ENCODE results near the gene ATAD1. TPM values are rescaled to one million over a fixed set of nuclear protein-coding genes. Genes with fewer than 3 reads are reported as not detected.

ATAD1 gene
- total and polyA plus RNA-seq, 2 experiments from 2014 or later, result 47.4 to 82.5 TPM

- H3K27ac ChIP-seq, result no peak overlapping the region
- H3K36me3 ChIP-seq, result no peaks in the 10 kb centered on the region
- H3K4me3 ChIP-seq, result no peak overlapping the region
- no peaks in the 10 kb centered on the region for H3K9me3 ChIP-seq (ENCODE audit: low read depth)
- no peak for DNase-seq (ENCODE audit: low read depth in 1 of 2, low spot score in 1 of 2)
- TF ChIP-seq, protein P1, sequence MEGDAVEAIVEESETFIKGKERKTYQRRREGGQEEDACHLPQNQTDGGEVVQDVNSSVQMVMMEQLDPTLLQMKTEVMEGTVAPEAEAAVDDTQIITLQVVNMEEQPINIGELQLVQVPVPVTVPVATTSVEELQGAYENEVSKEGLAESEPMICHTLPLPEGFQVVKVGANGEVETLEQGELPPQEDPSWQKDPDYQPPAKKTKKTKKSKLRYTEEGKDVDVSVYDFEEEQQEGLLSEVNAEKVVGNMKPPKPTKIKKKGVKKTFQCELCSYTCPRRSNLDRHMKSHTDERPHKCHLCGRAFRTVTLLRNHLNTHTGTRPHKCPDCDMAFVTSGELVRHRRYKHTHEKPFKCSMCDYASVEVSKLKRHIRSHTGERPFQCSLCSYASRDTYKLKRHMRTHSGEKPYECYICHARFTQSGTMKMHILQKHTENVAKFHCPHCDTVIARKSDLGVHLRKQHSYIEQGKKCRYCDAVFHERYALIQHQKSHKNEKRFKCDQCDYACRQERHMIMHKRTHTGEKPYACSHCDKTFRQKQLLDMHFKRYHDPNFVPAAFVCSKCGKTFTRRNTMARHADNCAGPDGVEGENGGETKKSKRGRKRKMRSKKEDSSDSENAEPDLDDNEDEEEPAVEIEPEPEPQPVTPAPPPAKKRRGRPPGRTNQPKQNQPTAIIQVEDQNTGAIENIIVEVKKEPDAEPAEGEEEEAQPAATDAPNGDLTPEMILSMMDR (IDR thresholded peaks at IDR 0.05; ENCODE audit: low read depth, low read length), result no peak
- H3K27me3 ChIP-seq, result no peaks in the 10 kb centered on the region
- H3K4me1 ChIP-seq (ENCODE audit: low read depth), result no peaks in the 10 kb centered on the region
These were observed 114.3 kb downstream of the ATAD1 start for GRCh38 chr10:87703771-87704170.

- no peaks in the 10 kb centered on the region for H3K36me3 ChIP-seq
- DNase-seq (ENCODE audit: low read depth in 1 of 2, low spot score in 1 of 2), result no peak
- H3K4me3 ChIP-seq, result no peak overlapping the region
- TF ChIP-seq, protein P1 (IDR thresholded peaks at IDR 0.05; ENCODE audit: low read depth, low read length), result no peak
- no peaks in the 10 kb centered on the region for H3K9me3 ChIP-seq (ENCODE audit: low read depth)
- no peak overlapping the region for H3K27ac ChIP-seq
- no peaks in the 10 kb centered on the region for H3K27me3 ChIP-seq
- no peaks in the 10 kb centered on the region for H3K4me1 ChIP-seq (ENCODE audit: low read depth)
These were observed 115.1 kb downstream of the ATAD1 start for GRCh38 chr10:87702973-87703294.

GRCh38 chr10:87702260-87702972 lies 115.6 kb downstream of the ATAD1 start:
- H3K4me3 ChIP-seq, result no peak overlapping the region
- no peaks in the 10 kb centered on the region for H3K36me3 ChIP-seq
- no peak overlapping the region for H3K27ac ChIP-seq
- H3K4me1 ChIP-seq (ENCODE audit: low read depth), result no peaks in the 10 kb centered on the region
- no peaks in the 10 kb centered on the region for H3K27me3 ChIP-seq
- H3K9me3 ChIP-seq (ENCODE audit: low read depth), result no peaks in the 10 kb centered on the region
- DNase-seq (ENCODE audit: low read depth in 1 of 2, low spot score in 1 of 2), result no peak
- TF ChIP-seq, protein P1 (IDR thresholded peaks at IDR 0.05; ENCODE audit: low read depth, low read length), result no peak

Other genes with a start within 250 kb of the ATAD1 start
- gene PAPSS2, start 158.3 kb downstream of the ATAD1 start, total RNA-seq, result 2.4 and 5.4 TPM in 2 replicates
- 3.5 and 6.4 TPM in 2 replicates for gene PAPSS2, start 158.3 kb downstream of the ATAD1 start, polyA plus RNA-seq
- 1.5 and 1.8 TPM in 2 replicates for gene KLLN, start 45.3 kb upstream of the ATAD1 start, total RNA-seq
- gene KLLN, start 45.3 kb upstream of the ATAD1 start, polyA plus RNA-seq, result 0.69 and 0.77 TPM in 2 replicates
- gene PTEN, start 45.4 kb upstream of the ATAD1 start, total RNA-seq, result 33.8 and 66.1 TPM in 2 replicates
- gene PTEN, start 45.4 kb upstream of the ATAD1 start, polyA plus RNA-seq, result 30.4 and 34.1 TPM in 2 replicates